H1 (cell line): ENCODE measurements around the gene TRDN.

ENCODE experiments used
- CHD7 ChIP-seq: fragments of 300-600 bp; sonication (generic); IDR thresholded peaks from 2 replicates; pipeline ENCODE4 v1.7.1; 2012; ENCODE audit warnings: low read length, moderate library complexity, mild to moderate bottlenecking, inconsistent platforms; ENCODE audit not compliant: insufficient replicate concordance
- CTCF ChIP-seq, 3 experiments: IDR thresholded peaks; 1 replicate in 2 of 3; 2 replicates in 1 of 3; pipeline versions ENCODE4 v1.5.1 to v1.6.1; 2011; ENCODE audit warnings: low read length in 3 of 3, mild to moderate bottlenecking in 3 of 3, inconsistent platforms in 2 of 3, low read depth in 1 of 3, moderate library complexity in 1 of 3; ENCODE audit not compliant: insufficient read depth in 1 of 3; ENCODE audit errors: control extremely low read depth in 1 of 3
- HDAC6 ChIP-seq: IDR thresholded peaks from one replicate; pipeline ENCODE4 v1.7.1; 2012; ENCODE audit warnings: low read depth, mild to moderate bottlenecking, inconsistent platforms, low read length, moderate library complexity
- JUND ChIP-seq: IDR thresholded peaks from 2 replicates; pipeline ENCODE4 v1.6.1; 2011; ENCODE audit warnings: mild to moderate bottlenecking, improper control_type of control experiment, low read length
- MAFK ChIP-seq: IDR thresholded peaks from 2 replicates; pipeline ENCODE4 v1.6.1; 2012; ENCODE audit warnings: low read depth, mild to moderate bottlenecking, improper control_type of control experiment, low read length
- POLR2A ChIP-seq, 2 experiments: IDR thresholded peaks; 1 replicate in 1 of 2; 2 replicates in 1 of 2; pipeline ENCODE4 v1.6.1; 2011; ENCODE audit warnings: low read depth in 2 of 2, low read length in 2 of 2, mild to moderate bottlenecking in 2 of 2; ENCODE audit errors: control extremely low read depth in 1 of 2
- SIRT6 ChIP-seq: IDR thresholded peaks from one replicate; pipeline ENCODE4 v1.7.1; 2012; ENCODE audit warnings: low read length, inconsistent platforms

GRCh38 chr6:123592426-123592825 is 44.3 kb downstream of the TRDN start:
- TF ChIP-seq CTCF (IDR thresholded peaks at IDR 0.05; ENCODE audit: control extremely low read depth in 1 of 3, insufficient read depth in 1 of 3, low read depth in 1 of 3, low read length in 3 of 3) (no peak), SIRT6 (no peak), MAFK (no peak), JUND (no peak), POLR2A (IDR thresholded peaks at IDR 0.05; ENCODE audit: control extremely low read depth in 1 of 2, low read depth in 2 of 2, low read length in 2 of 2) (no peak), CHD7 (no peak), HDAC6 (no peak)
